ENCODE results near the gene TDRD6.
"Not testable (repeated sequence)": the region's sequence is repeated elsewhere in the genome, so short reads cannot be mapped to it uniquely, and the experiment has no call there.

TDRD6 gene

DNA sequence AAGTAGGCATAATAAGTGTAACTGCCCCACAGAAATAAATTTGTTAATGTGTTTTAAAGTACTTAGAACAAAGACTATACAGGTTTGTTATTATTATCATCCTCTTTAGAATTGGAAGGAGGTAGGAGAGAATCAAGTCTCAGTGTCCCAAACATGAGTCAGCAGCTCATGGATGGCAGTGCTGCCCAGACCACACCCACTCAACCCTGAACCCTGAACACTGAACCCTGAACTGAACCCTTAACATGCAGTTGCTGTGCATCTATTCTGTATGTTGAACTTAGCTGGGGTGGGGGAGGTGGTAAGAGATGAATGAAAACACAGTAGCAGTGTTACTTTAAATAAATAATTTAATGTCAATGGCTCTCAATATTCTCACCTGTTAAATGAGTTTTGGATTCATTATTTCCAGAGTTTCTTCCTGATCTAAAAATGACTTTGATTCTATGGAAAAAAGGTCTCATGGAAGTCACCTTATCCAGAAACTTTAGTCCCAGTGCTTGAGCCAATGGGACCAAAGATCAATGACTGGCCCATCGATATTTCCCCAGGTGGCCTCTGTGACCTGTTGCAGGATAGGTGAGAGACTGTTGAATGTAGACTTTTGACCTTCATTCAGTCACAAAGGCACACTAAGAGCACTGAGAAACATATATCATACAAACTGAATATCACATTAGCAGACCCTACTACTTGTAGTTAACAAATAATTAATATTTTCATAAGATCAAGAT, 55.9 kb downstream of the TDRD6 start:
- DNase-seq (ENCODE audit: low read depth, low spot score), result no peak

DNA sequence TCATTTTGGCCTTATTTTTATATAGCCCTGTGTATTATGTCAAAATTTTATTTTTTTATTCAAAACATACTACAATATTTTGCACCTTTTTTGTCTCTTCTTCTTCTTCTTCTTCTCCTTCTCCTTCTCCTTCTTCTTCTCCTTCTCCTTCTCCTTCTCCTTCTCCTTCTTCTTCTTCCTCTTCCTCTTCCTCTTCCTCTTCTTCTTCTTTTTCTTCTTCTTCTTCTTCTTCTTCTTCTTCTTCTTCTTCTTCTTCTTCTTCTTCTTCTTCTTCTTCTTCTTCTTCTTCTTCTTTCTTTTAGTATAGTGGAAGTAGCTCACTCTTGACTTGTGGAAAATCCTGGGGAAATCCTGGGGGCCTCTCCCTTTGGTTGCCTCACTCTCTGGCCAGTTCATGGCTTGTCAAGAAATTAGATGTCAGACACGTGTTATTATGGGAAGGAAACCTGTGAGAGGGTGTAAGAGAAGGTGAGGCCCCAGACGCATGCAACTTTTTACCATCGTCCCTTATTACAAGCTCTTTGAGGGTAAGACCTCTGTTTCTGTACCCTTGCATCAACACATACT, 56.6 kb downstream of the TDRD6 start:
- DNase-seq (ENCODE audit: low read depth, low spot score), result not testable (repeated sequence)

DNA sequence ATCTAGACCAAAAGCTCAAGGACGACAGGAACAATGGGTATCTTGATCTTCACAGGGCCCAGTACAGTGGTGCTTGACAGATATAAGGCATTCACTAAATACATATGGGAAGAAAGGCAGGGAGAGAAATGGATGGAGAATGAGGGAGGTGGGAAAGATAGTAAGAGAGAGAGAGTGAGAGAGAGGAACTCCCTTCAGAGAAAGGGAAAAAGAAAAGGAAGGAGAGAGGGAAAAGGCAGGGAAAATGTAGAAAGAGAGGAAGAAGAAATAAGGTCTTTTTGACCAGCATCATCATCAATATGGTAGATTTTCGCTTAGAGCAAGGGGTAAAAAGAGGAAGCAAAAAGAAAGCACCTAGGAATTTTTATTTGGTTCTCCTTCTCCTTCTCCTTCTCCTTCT, 58.3 kb downstream of the TDRD6 start:
- DNase-seq (ENCODE audit: low read depth, low spot score), result no peak

DNA sequence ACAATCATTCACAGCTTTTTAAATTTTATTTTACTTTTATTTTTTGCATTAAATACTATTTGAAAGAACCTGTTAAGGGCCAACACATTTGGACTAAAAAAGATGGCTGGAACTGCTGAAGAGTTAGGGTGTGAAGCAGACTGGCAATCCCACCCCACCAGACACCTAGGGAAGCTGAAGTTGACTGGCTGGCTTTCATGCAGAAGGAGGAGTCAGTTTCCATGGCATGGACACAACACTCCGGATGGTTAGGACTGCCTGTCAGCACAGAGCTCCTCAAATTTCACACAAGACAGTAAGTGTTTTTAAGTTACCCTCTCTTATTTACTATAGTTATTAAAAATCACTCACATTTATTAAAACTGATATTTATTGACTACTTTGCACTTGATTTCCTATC, 59.0 kb downstream of the TDRD6 start, which contains the start of gene ANKRD66:
Gene ANKRD66, plus strand, starts transcription at position 238 of the 400 bp plus-strand sequence. CDS start 5,016 bp downstream, outside the sequence.
- no peak for DNase-seq (ENCODE audit: low read depth, low spot score)

DNA sequence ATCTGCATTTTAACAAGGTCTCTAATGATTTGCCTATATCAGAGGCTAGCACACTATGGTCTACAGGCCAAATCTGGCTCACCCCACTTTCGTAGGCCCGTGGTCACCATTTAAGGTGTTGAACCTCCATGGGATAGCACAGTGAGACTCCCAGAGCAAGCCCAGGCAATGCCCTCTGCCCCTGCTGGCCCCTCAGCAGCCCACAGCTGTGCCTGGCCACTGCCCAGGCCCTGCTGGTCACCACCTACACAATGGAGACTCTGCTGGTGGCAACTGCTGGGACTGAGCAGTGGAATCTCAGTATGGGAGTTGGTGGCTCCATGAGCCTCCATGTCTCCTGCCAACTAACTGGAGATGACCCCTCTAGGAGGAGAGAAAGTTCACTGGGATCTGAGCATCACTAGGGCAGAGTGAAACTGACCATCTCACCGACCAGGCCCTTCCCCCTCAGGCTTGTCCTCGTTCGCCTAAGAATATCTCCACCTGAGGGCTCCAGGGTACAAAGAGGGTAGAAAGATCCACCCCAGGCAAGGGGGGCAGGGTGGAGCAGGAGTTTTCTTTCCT, 61.3 kb downstream of the TDRD6 start:
- no peak for DNase-seq (ENCODE audit: low read depth, low spot score)

DNA sequence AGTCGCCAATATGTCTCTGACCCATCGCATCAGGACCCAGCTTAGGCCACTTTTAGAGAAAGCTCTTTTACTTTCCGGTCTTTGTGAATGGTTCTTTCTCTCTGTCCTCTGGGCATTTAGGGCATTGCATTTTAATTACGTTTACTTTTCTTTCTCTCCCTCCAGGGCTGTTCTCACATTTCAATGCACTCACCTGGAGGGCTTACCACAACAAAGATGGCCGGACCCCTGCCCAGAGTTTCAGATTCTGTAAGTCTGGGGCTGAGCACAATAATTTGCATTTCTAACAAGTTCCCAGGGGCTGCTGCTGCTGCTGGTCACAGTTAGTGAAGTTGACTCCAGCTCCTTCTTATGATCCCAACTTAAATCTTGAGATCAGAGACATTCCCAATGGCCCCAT, 62.0 kb downstream of the TDRD6 start:
- DNase-seq (ENCODE audit: low read depth, low spot score), result peak; percentile 56

DNA sequence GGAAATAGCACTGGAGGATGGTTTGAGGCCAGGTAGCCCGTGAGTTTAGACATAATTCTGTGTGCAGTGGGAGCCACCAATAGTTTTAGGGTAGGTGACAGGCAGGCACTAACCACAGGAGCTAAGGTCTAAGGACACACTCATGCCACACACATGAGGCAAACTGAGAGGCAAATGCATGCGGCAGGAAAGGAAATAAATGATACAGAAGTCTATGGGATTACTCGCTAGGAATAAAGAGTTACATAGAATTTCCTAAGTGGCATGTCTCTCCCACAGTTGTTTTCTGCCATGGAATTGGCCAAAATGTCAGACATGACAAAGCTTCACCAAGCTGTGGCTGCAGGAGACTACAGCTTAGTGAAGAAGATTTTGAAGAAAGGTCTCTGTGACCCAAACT, 64.0 kb downstream of the TDRD6 start:
- DNase-seq (ENCODE audit: low read depth, low spot score), result no peak
